ENCODE data around the gene STIP1. TPM values are rescaled to one million over a fixed set of nuclear protein-coding genes. Genes with fewer than 3 reads are reported as not detected.

STIP1 gene
- total and polyA plus RNA-seq, 9 of the 15 experiments (the other 6 are each of a cell fraction or from before 2014, with no cell fraction given) = 58.1 to 465 (median 346) TPM

DNA sequence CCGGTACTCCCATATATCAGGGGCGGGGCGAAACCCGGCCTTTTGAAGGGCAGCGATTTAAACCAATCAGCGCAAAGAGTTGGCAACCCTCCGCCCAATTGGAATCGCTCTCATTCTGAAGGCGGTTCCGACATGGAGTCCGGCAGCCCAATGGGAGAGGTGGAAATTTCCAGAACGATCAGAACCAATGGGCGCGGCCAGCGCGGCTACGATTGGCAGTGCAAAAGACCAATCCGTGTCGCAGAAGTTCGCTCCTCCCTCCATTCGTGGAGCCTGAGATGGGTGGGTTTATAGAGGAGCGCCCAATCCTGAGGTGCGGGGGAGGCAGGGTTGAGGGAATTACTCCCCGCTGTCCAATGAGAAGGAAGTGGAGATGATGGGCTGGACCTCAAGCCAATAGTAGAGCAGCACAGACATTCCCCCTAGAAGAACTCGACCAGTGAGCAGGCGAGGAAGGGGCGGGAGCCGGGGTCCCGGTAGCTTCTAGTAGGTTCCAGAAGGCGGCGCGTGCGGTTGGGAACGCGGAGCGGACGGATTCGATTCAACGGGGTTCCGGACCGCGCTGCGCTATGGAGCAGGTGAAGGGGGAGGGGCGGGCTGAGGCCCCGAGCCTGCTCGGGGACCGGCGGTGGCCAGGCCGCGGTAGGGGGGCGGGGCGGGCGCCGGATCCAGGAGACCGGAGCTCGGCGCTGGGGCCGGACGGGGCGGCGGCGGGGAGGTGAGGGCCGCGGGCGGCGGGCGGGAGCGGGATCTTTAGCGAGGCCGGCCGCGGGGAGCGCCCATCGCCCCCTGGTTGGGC, at the start of gene STIP1 (continued):
- TF ChIP-seq, protein P1, sequence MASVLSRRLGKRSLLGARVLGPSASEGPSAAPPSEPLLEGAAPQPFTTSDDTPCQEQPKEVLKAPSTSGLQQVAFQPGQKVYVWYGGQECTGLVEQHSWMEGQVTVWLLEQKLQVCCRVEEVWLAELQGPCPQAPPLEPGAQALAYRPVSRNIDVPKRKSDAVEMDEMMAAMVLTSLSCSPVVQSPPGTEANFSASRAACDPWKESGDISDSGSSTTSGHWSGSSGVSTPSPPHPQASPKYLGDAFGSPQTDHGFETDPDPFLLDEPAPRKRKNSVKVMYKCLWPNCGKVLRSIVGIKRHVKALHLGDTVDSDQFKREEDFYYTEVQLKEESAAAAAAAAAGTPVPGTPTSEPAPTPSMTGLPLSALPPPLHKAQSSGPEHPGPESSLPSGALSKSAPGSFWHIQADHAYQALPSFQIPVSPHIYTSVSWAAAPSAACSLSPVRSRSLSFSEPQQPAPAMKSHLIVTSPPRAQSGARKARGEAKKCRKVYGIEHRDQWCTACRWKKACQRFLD (CRISPR knock-in tag; IDR thresholded peaks at IDR 0.05) = peak; percentile 78; the same call in 1 of the 2 replicates
- TF ChIP-seq ZNF143 (CRISPR knock-in tag; IDR thresholded peaks at IDR 0.05) (no peak), ZKSCAN8 (CRISPR knock-in tag; IDR thresholded peaks at IDR 0.05) (no peak), YY1 (IDR thresholded peaks at IDR 0.05; ENCODE audit: borderline replicate concordance in 1 of 3, control insufficient read depth in 1 of 3, extremely low read depth in 1 of 3, insufficient read depth in 3 of 3, insufficient read length in 1 of 3, insufficient replicate concordance in 2 of 3, low read depth in 1 of 3, low read length in 2 of 3) (peak in 2 of 3 experiments; percentile 39 to 51), MCM7 (IDR thresholded peaks at IDR 0.05) (no peak)

DNA sequence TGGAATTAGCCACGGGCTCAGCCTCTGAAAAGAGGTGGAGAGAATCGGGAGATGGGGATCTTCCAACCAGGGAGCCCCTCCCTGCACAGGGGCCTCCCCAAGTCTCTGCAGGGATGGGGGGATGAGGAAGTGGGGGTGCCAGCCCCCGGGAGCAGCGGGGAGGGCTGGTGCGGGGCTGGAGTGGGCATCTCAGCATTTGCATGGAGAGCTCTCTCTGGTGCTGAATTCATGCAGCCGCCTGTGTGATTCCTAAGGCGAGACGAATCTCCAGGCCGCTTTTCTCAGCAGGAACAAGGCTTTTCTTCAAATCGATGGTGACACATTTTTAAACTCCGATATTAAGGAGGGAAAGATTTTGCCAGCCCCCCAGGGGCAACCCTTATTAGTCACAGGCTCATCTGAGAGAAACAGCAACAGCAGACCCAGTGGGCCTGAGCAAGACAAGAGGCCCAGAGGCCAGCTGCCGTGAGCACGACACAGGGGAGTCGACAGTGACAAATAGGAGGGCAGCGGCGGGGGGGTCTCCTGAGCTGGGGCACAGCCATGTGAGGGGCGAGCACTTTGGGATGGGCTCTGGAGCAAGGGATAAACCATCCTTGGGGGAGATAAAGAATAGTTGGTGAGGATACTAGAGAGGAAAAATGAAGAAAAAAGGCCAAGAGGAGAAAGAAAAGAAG, 49.1 kb upstream of the STIP1 start:
- Histone ChIP-seq H3K36me3 (ENCODE audit: control insufficient read depth, insufficient read depth, low read length) (no peaks in the 10 kb centered on the region; the same call in 2 of the 3 replicates), H2AFZ (ENCODE audit: low read depth, low read length) (no peak overlapping the region), H4K20me1 (replicated peaks; ENCODE audit: control insufficient read depth, insufficient read depth, low read length) (peaks cover 41% of the 10 kb centered on the region), H3K79me2 (ENCODE audit: control insufficient read depth, insufficient read depth, low read length) (no peaks in the 10 kb centered on the region), H3K4me1 (replicated peaks in 1 of 2; ENCODE audit: control insufficient read depth in 2 of 2, insufficient read depth in 2 of 2, low read length in 2 of 2) (peaks cover 0 to 41% of the 10 kb centered on the region in 2 experiments; a peak in 1 of 5 replicates), H3K9ac (ENCODE audit: insufficient read depth in 1 of 2, low read depth in 2 of 2, low read length in 2 of 2) (no peak overlapping the region), H3K27me3 (ENCODE audit: control insufficient read depth in 2 of 2, insufficient read depth in 2 of 2, low read length in 2 of 2) (no peaks in the 10 kb centered on the region), H3K4me2 (ENCODE audit: insufficient read depth, low read length) (no peak overlapping the region), H3K9me3 (replicated peaks; ENCODE audit: control insufficient read depth, insufficient read depth, low read depth, low read length) (no peaks in the 10 kb centered on the region), H3K27ac (ENCODE audit: extremely low read depth, low read depth, low read length) (no peak overlapping the region), H3K4me3 (no peak overlapping the region), H3K9me1 (ENCODE audit: control insufficient read depth, insufficient read depth, low read length) (peaks cover 5% of the 10 kb centered on the region)
- ATAC-seq (no peak), FAIRE-seq (no peak), DNase-seq (ENCODE audit: extremely low read depth in 1 of 4, low spot score in 3 of 4) (no peak)
- BruUV-seq (replicated peaks) = no TSS peak
- ChIA-PET POLR2A (interaction anchor here (0.6 kb wide), 2 partner anchors 25 to 130 kb away, joined by 3 to 4 read pairs; no protein-coding TSS in a partner anchor), CTCF (ENCODE audit: low intra/inter-chr PET ratio) (no interaction called here)
- in situ Hi-C loops (cut with MboI) (no loop called here), intact Hi-C loops (cut with micrococcal nuclease) (no loop called here)
- whole genome bisulfite sequencing (ENCODE audit: insufficient coverage, low coverage, missing lambda C conversion rate) = 68% methylated on average over 16 of the region's 17 CpGs
- TF ChIP-seq, protein P2, sequence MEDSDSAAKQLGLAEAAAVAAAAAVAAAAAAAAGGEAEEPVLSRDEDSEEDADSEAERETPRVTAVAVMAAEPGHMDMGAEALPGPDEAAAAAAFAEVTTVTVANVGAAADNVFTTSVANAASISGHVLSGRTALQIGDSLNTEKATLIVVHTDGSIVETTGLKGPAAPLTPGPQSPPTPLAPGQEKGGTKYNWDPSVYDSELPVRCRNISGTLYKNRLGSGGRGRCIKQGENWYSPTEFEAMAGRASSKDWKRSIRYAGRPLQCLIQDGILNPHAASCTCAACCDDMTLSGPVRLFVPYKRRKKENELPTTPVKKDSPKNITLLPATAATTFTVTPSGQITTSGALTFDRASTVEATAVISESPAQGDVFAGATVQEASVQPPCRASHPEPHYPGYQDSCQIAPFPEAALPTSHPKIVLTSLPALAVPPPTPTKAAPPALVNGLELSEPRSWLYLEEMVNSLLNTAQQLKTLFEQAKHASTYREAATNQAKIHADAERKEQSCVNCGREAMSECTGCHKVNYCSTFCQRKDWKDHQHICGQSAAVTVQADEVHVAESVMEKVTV (CRISPR knock-in tag; IDR thresholded peaks at IDR 0.05) = no peak
- TF ChIP-seq ZNF239 (CRISPR knock-in tag; IDR thresholded peaks at IDR 0.05) (no peak), SIN3B (IDR thresholded peaks at IDR 0.05; ENCODE audit: low read depth) (no peak), PRMT5 (CRISPR knock-in tag; IDR thresholded peaks at IDR 0.05) (no peak), ZNF124 (CRISPR knock-in tag; IDR thresholded peaks at IDR 0.05) (no peak)
- TF ChIP-seq, protein P3, sequence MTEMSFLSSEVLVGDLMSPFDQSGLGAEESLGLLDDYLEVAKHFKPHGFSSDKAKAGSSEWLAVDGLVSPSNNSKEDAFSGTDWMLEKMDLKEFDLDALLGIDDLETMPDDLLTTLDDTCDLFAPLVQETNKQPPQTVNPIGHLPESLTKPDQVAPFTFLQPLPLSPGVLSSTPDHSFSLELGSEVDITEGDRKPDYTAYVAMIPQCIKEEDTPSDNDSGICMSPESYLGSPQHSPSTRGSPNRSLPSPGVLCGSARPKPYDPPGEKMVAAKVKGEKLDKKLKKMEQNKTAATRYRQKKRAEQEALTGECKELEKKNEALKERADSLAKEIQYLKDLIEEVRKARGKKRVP (CRISPR knock-in tag; IDR thresholded peaks at IDR 0.05) = no peak
- TF ChIP-seq, protein P4, sequence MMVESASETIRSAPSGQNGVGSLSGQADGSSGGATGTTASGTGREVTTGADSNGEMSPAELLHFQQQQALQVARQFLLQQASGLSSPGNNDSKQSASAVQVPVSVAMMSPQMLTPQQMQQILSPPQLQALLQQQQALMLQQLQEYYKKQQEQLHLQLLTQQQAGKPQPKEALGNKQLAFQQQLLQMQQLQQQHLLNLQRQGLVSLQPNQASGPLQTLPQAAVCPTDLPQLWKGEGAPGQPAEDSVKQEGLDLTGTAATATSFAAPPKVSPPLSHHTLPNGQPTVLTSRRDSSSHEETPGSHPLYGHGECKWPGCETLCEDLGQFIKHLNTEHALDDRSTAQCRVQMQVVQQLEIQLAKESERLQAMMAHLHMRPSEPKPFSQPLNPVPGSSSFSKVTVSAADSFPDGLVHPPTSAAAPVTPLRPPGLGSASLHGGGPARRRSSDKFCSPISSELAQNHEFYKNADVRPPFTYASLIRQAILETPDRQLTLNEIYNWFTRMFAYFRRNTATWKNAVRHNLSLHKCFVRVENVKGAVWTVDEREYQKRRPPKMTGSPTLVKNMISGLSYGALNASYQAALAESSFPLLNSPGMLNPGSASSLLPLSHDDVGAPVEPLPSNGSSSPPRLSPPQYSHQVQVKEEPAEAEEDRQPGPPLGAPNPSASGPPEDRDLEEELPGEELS (CRISPR knock-in tag; IDR thresholded peaks at IDR 0.05; ENCODE audit: borderline replicate concordance) = no peak
